Keratinocyte (primary cell): ENCODE results near the gene SLC25A13. TPM values are rescaled to one million over a fixed set of nuclear protein-coding genes. Genes with fewer than 3 reads are reported as not detected.

Source experiments
- DNase-seq: peaks from one replicate; pipeline ENCODE4 v3.0.0-alpha.2; 2011; ENCODE audit warnings: low read depth, missing footprints, low spot score
- FAIRE-seq: peaks from 2 replicates; lab custom pipeline; 2011; peaks lifted over from hg19 to GRCh38; lab: Jason Lieb, UNC
- H2AFZ ChIP-seq: 2 replicates; pipeline ENCODE4 v1.6.0; 2012; ENCODE audit warnings: low read length, control low read depth, inconsistent platforms; ENCODE audit not compliant: control insufficient read depth
- H3K27ac ChIP-seq: 2 replicates; pipeline ENCODE4 v1.5.1; 2011; ENCODE audit warnings: low read length; ENCODE audit not compliant: control insufficient read depth, insufficient read depth
- H3K27me3 ChIP-seq: 3 replicates; pipeline ENCODE4 v1.6.0; 2011; ENCODE audit warnings: low read length; ENCODE audit not compliant: control insufficient read depth, insufficient read depth; ENCODE audit errors: extremely low read depth
- H3K36me3 ChIP-seq, 2 experiments: 2 replicates in 1 of 2; 3 replicates in 1 of 2; pipeline ENCODE4 v1.5.1; 2011; ENCODE audit warnings: low read length in 2 of 2, mild to moderate bottlenecking in 1 of 2; ENCODE audit not compliant: control insufficient read depth in 2 of 2, insufficient read depth in 2 of 2; ENCODE audit errors: extremely low read depth in 1 of 2
- H3K4me1 ChIP-seq: 3 replicates; pipeline ENCODE4 v1.5.1; 2011; ENCODE audit warnings: low read length; ENCODE audit not compliant: control insufficient read depth, insufficient read depth; ENCODE audit errors: extremely low read depth
- H3K4me2 ChIP-seq: 3 replicates; pipeline ENCODE4 v1.6.0; 2011; ENCODE audit warnings: low read depth, low read length; ENCODE audit not compliant: control insufficient read depth, insufficient read depth; ENCODE audit errors: extremely low read depth
- H3K4me3 ChIP-seq, 3 experiments: fragments of 200-600 bp in 1 of 3; sonication (generic) in 1 of 3; 2 replicates in 2 of 3; 3 replicates in 1 of 3; pipeline ENCODE4 v1.5.1; 2011 to 2016; ENCODE audit warnings: low read length in 3 of 3, mild to moderate bottlenecking in 3 of 3, control low read depth in 2 of 3, inconsistent platforms in 1 of 3, low read depth in 1 of 3, mixed read lengths in 1 of 3, mixed run types in 1 of 3, moderate library complexity in 1 of 3; ENCODE audit not compliant: control insufficient read depth in 2 of 3, insufficient read depth in 2 of 3; ENCODE audit errors: extremely low read depth in 1 of 3
- H3K79me2 ChIP-seq: 2 replicates; pipeline ENCODE4 v1.6.0; 2012; ENCODE audit warnings: low read length; ENCODE audit not compliant: control insufficient read depth, insufficient read depth
- H3K9ac ChIP-seq: 3 replicates; pipeline ENCODE4 v1.6.0; 2011; ENCODE audit warnings: low read length; ENCODE audit not compliant: control insufficient read depth, insufficient read depth; ENCODE audit errors: extremely low read depth
- H3K9me1 ChIP-seq: 3 replicates; pipeline ENCODE4 v1.6.0; 2011; ENCODE audit warnings: low read length; ENCODE audit not compliant: control insufficient read depth, insufficient read depth; ENCODE audit errors: extremely low read depth
- H3K9me3 ChIP-seq: 2 replicates; pipeline ENCODE4 v1.5.1; 2012; ENCODE audit warnings: low read depth, low read length; ENCODE audit not compliant: control insufficient read depth
- H4K20me1 ChIP-seq: 3 replicates; pipeline ENCODE4 v1.6.0; 2011; ENCODE audit warnings: low read length; ENCODE audit not compliant: control insufficient read depth, insufficient read depth; ENCODE audit errors: extremely low read depth
- EZH2 ChIP-seq: IDR thresholded peaks from one replicate; pipeline ENCODE4 v1.6.1; 2012; ENCODE audit warnings: inconsistent platforms, mild to moderate bottlenecking, low read length, moderate library complexity
- dilution Hi-C: fragments of 300-500 bp; cut with MboI; formaldehyde crosslinking; loops from one replicate; pipeline ENCODE4 v1.7.0; 2020; ENCODE audit warnings: low sequenced_read_pairs; ENCODE audit not compliant: extremely low pct_ligation_motif_present
- polyA plus RNA-seq, 5 experiments: library from polyadenylated mRNA; depleted of rRNA in 3 of 5; stranded (reverse) in 3 of 5; stranded (forward) in 1 of 5; unstranded in 1 of 5; fragments of >200 nt; gene quantifications; 1 replicate in 1 of 5; 2 replicates in 3 of 5; 3 replicates in 1 of 5; pipeline versions ENCODE4 v1.2.1 to v1.2.3, GENCODE V29; 2011 to 2012; ENCODE audit warnings: missing spikeins in 2 of 5, low read depth in 1 of 5, low replicate concordance in 1 of 5
- TF ChIP-seq, protein P1 (sequence below), 3 experiments: IDR thresholded peaks in 1 of 3; conservative IDR thresholded peaks in 1 of 3; optimal IDR thresholded peaks in 1 of 3; 2 replicates in 2 of 3; 3 replicates in 1 of 3; pipeline versions ENCODE3 to v1.5.1; 2011; ENCODE audit warnings: low read length in 3 of 3, mild to moderate bottlenecking in 3 of 3, moderate library complexity in 2 of 3, control low read depth in 1 of 3, inconsistent platforms in 1 of 3; ENCODE audit not compliant: insufficient read depth in 2 of 3; ENCODE audit errors: extremely low read depth in 1 of 3

Gene SLC25A13
- polyA plus RNA-seq, 1 donor (not counting 4 experiments of a cell fraction or from before 2014, with no cell fraction given) = 29.4 TPM

GRCh38 chr7:96127746-96128145 is 194.2 kb downstream of the SLC25A13 start:
- Histone ChIP-seq H3K27me3 (no peaks in the 10 kb centered on the region), H4K20me1 (no peaks in the 10 kb centered on the region), H3K4me3 (no peak overlapping the region), H3K27ac (no peak overlapping the region), H3K79me2 (no peaks in the 10 kb centered on the region), H3K9me1 (no peaks in the 10 kb centered on the region), H3K4me2 (no peak overlapping the region), H3K9me3 (no peaks in the 10 kb centered on the region), H2AFZ (no peak overlapping the region), H3K9ac (no peak overlapping the region), H3K36me3 (peaks cover 4 to 5% of the 10 kb centered on the region in 2 experiments), H3K4me1 (no peaks in the 10 kb centered on the region)
- DNase-seq (no peak), FAIRE-seq (no peak)
- no peak for TF ChIP-seq EZH2
- TF ChIP-seq, protein P1, sequence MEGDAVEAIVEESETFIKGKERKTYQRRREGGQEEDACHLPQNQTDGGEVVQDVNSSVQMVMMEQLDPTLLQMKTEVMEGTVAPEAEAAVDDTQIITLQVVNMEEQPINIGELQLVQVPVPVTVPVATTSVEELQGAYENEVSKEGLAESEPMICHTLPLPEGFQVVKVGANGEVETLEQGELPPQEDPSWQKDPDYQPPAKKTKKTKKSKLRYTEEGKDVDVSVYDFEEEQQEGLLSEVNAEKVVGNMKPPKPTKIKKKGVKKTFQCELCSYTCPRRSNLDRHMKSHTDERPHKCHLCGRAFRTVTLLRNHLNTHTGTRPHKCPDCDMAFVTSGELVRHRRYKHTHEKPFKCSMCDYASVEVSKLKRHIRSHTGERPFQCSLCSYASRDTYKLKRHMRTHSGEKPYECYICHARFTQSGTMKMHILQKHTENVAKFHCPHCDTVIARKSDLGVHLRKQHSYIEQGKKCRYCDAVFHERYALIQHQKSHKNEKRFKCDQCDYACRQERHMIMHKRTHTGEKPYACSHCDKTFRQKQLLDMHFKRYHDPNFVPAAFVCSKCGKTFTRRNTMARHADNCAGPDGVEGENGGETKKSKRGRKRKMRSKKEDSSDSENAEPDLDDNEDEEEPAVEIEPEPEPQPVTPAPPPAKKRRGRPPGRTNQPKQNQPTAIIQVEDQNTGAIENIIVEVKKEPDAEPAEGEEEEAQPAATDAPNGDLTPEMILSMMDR (optimal IDR thresholded peaks at IDR 0.05 in 1 of 3, IDR thresholded peaks at IDR 0.05 in 1 of 3, conservative IDR thresholded peaks at IDR 0.05 in 1 of 3; ENCODE audit: extremely low read depth in 1 of 3, insufficient read depth in 2 of 3, low read length in 3 of 3) = no peak
- dilution Hi-C loops = no loop called here

DNA sequence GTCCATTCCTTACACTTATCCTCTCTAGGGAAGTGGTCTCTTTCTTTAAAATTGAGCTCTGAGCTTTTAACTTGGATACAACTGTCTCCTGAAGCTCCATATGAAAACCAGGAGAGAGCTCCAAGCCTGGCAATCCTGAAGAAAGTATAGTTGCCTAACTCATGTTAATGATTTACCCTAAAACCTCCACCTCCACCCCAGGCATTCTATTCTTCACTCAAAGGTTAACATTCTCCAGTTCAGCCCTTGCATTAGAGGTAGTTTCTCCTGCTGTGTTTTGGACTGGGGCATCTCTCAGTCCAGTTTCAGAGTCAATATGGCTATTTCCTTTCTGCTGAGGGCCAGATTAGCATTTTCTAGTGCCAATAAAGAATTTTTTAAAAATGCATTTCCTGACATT is 195.5 kb downstream of the SLC25A13 start:
- Histone ChIP-seq H3K27me3 (no peaks in the 10 kb centered on the region), H2AFZ (no peak overlapping the region), H3K4me1 (no peaks in the 10 kb centered on the region), H3K9me3 (no peaks in the 10 kb centered on the region), H3K27ac (no peak overlapping the region), H3K4me2 (no peak overlapping the region), H4K20me1 (no peaks in the 10 kb centered on the region), H3K4me3 (no peak overlapping the region), H3K36me3 (peaks cover 3 to 5% of the 10 kb centered on the region in 2 experiments), H3K9ac (no peak overlapping the region), H3K9me1 (no peaks in the 10 kb centered on the region), H3K79me2 (no peaks in the 10 kb centered on the region)
- DNase-seq = no peak
- dilution Hi-C loops = no loop called here
- no peak for TF ChIP-seq EZH2
- TF ChIP-seq, protein P1 (optimal IDR thresholded peaks at IDR 0.05 in 1 of 3, IDR thresholded peaks at IDR 0.05 in 1 of 3, conservative IDR thresholded peaks at IDR 0.05 in 1 of 3; ENCODE audit: extremely low read depth in 1 of 3, insufficient read depth in 2 of 3, low read length in 3 of 3) = no peak
- no peak for FAIRE-seq
